A172 (cell line): Measurements from ENCODE around the gene SSX3. TPM values are rescaled to one million over a fixed set of nuclear protein-coding genes. Genes with fewer than 3 reads are reported as not detected.
"Not testable (repeated sequence)": the region's sequence is repeated elsewhere in the genome, so short reads cannot be mapped to it uniquely, and the experiment has no call there.

Experiments
- DNase-seq: peaks from one replicate; pipeline ENCODE4 v3.0.0-alpha.2; 2015; ENCODE audit warnings: low spot score
- total RNA-seq: library from RNA; depleted of rRNA; stranded (reverse); fragments of >200 nt; shearing (Covaris generic); gene quantifications from 2 replicates; pipeline ENCODE4 v1.2.3, GENCODE V29; 2014; rRNA removed

Gene SSX3
- not detected in 2 replicates for total RNA-seq

GRCh38 chrX:48356315-48357094 is at the start of gene SSX3:
Gene SSX3 (minus strand): TSS chrX:48356703. CDS start chrX:48355249, 1,454 bp downstream.
- DNase-seq, result not testable (repeated sequence)

- not testable (repeated sequence) for DNase-seq
Measured at GRCh38 chrX:48397825-48398224, 41.3 kb upstream of the SSX3 start.

GRCh38 chrX:48396931-48397330 is 40.4 kb upstream of the SSX3 start:
- DNase-seq, result not testable (repeated sequence)

- DNase-seq, result not testable (repeated sequence)
Measured at GRCh38 chrX:48383239-48383638, 26.7 kb upstream of the SSX3 start, which contains the start of gene SSX4. Gene SSX4 (plus strand): TSS chrX:48383539. CDS start chrX:48384054, 515 bp downstream.

- not testable (repeated sequence) for DNase-seq
Measured at GRCh38 chrX:48370408-48370807, 13.9 kb upstream of the SSX3 start.

GRCh38 chrX:48367717-48368408 is 11.4 kb upstream of the SSX3 start:
- DNase-seq, result not testable (repeated sequence)

- DNase-seq, result not testable (repeated sequence)
Measured at GRCh38 chrX:48359281-48359680, 2.8 kb upstream of the SSX3 start.

GRCh38 chrX:48357681-48358080 is 1.2 kb upstream of the SSX3 start:
- no peak for DNase-seq

- DNase-seq, result not testable (repeated sequence)
Measured at GRCh38 chrX:48346059-48346458, 10.4 kb downstream of the SSX3 start.

- DNase-seq, result not testable (repeated sequence)
Measured at GRCh38 chrX:48313996-48314395, 42.5 kb downstream of the SSX3 start.

- no peak for DNase-seq
Measured at GRCh38 chrX:48306175-48306574, 50.3 kb downstream of the SSX3 start.

Other genes starting within 250 kb of the SSX3 start
- gene SPACA5B, start 226.1 kb downstream of the SSX3 start, total RNA-seq, result not detected in 2 replicates
- gene SSX5, start 159.9 kb downstream of the SSX3 start, total RNA-seq, result not detected in 2 replicates
- not detected in 2 replicates for gene SSX1, start 101.3 kb downstream of the SSX3 start, total RNA-seq
- gene SSX4, start 26.8 kb upstream of the SSX3 start, total RNA-seq, result not detected in 2 replicates
- gene SSX4B, start 55.3 kb upstream of the SSX3 start, total RNA-seq, result not detected in 2 replicates
- gene SLC38A5, start 113.6 kb upstream of the SSX3 start, total RNA-seq, result 0.34 TPM in 1 of 2 replicates, not detected in the other
- 110 and 113 TPM in 2 replicates for gene FTSJ1, start 119.5 kb upstream of the SSX3 start, total RNA-seq
- gene PORCN, start 152.3 kb upstream of the SSX3 start, total RNA-seq, result 13.2 and 15.2 TPM in 2 replicates
- gene EBP, start 165.1 kb upstream of the SSX3 start, total RNA-seq, result 92.6 and 143 TPM in 2 replicates
- 8.6 and 12.7 TPM in 2 replicates for gene TBC1D25, start 183.0 kb upstream of the SSX3 start, total RNA-seq
- 126 and 142 TPM in 2 replicates for gene RBM3, start 217.8 kb upstream of the SSX3 start, total RNA-seq
- 71.5 and 81.8 TPM in 2 replicates for gene WDR13, start 240.8 kb upstream of the SSX3 start, total RNA-seq